Measurements from ENCODE around the gene KRT74. TPM values are rescaled to one million over a fixed set of nuclear protein-coding genes. Genes with fewer than 3 reads are reported as not detected.
A peak's percentile ranks its signal among the peaks of the same experiment; 100 is the strongest.

The KRT74 gene
- total RNA-seq, 2 experiments from 2014 or later = not detected

DNA sequence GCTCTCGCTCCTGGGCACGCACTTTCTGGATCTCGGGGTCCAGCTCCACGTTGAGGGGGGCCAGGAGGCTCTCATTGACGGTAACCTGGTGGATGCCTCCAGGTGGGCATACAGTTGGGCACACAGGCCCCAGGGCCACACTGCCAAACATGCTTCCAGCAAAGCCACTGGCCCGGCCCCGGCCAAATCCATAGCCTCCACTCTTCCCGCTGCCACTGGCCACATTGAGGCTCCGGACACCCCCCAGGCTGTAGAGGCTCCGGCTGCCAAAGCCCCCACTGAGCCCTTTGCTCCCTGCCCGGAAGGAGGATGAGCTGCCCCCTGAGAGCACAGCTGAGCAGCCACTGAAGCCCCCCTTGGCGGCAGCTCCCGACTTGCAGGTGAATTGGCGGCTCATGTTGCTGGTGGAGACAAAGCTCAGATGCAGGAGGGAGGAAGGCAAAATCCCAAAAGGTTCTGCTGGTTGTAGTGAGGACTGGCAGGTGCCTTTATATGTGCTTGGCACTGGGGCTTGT is 20.9 kb downstream of the KRT74 start, which contains the start of gene KRT71:
Gene KRT71, minus strand, starts transcription at position 465 of the 515 bp plus-strand sequence. Its CDS starts 68 bp downstream, at position 397.
- no peak for ATAC-seq (ENCODE audit: low read depth)
- no peak within 1 kb of the TSS for H3K27ac Mint-ChIP-seq
- no peak within 1 kb of the TSS for H3K4me3 Mint-ChIP-seq

DNA sequence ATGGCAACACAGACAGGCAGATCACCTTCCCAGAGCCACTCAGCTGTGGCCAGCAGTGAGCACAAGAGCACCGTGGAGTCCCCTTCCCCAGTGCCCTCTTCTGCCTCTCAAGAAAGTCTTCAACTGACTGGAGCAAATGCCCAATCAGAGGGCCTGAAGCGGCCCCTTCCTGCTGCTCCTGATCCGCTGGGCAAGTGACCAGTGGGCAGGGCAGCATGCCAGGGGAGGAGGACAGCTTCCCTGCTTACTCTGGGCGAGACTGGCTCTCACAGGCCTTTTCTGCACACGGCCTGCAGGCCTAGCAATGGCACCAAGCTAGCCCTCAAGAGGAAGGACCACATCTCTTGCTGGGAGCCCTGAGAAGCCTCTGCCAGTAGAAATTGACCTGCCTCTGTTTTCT is 21.6 kb downstream of the KRT74 start:
- Mint-ChIP-seq H3K27ac (no peak overlapping the region), H3K9me3 (no peaks in the 10 kb centered on the region), H3K4me1 (no peaks in the 10 kb centered on the region), H3K27me3 (peaks cover 3% of the 10 kb centered on the region), H3K4me3 (no peak overlapping the region), H3K36me3 (no peaks in the 10 kb centered on the region)
- no peak for DNase-seq
- POLR2A ChIA-PET = no interaction called here
- no peak for ATAC-seq (ENCODE audit: low read depth)

More for the DNA sequence above, 20.9 kb downstream of the KRT74 start, which contains the start of gene KRT71:
- DNase-seq = no peak
- Mint-ChIP-seq H3K9me3 (no peaks in the 10 kb centered on the region), H3K36me3 (no peaks in the 10 kb centered on the region), H3K4me1 (no peaks in the 10 kb centered on the region), H3K27me3 (peaks cover 3% of the 10 kb centered on the region)
- POLR2A ChIA-PET = no interaction called here

DNA sequence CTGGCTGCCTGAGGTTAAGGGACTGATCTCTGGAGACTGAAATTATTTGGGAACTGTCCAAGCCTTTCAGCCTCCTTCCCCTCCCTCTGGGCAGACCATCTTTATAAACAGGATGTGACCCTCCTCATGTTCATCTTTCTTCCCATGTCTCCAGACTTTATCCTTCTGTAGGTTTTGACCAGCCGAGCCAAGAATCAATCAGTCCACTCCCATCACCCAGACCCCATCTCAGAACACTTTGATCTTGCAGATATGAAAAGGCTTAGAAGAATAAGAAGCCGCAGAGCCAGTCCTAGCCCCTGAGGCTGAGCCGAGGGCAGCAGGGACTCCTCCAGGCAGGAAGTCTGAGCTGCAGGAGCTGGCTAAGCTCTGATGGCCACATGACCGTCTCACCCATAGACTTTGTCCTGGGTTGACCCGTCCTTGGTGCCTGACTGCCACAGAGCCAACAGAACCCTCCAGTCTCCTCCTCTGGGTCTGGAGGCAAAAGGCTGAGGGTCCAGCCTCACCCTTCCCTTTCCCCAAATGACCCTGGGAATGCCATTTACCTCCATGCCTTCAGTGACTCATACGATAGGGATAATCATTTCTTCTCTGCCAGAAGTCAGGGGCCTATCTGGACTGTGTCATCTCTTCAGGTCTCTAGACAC is 22.3 kb downstream of the KRT74 start:
- Mint-ChIP-seq H3K27ac (no peak overlapping the region), H3K27me3 (peaks cover 3% of the 10 kb centered on the region), H3K4me1 (no peaks in the 10 kb centered on the region)

DNA sequence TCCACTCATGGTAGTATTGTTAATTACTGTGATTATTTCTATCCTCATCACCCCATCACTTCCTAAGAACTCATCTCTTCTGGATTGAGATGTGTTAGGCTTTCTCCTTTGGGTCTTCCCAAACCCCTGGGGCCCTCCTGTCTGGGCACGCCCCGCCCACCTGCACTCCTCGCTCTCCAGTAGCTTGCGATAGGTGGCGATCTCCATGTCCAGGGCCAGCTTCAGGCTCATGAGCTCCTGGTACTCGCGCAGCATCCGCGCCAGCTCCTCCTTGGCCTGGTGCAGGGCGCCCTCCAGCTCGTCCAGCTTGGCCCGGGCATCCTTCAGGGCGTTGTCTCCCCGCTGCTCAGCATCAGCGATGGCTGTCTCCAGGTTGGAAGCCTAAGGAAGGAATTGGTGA is 27.5 kb downstream of the KRT74 start:
- peaks cover 5% of the 10 kb centered on the region for H3K4me1 Mint-ChIP-seq
- POLR2A ChIA-PET = no interaction called here
- no peak for ATAC-seq (ENCODE audit: low read depth)
- no peaks in the 10 kb centered on the region for H3K36me3 Mint-ChIP-seq
- H3K27ac Mint-ChIP-seq = no peak overlapping the region
- DNase-seq = no peak
- H3K9me3 Mint-ChIP-seq = no peaks in the 10 kb centered on the region
- H3K4me3 Mint-ChIP-seq = no peak overlapping the region
- H3K27me3 Mint-ChIP-seq = no peaks in the 10 kb centered on the region

More for the DNA sequence above, 22.3 kb downstream of the KRT74 start:
- ATAC-seq (ENCODE audit: low read depth) (no peak), DNase-seq (no peak)
- H3K9me3 Mint-ChIP-seq = no peaks in the 10 kb centered on the region
- POLR2A ChIA-PET = no interaction called here
- no peaks in the 10 kb centered on the region for H3K36me3 Mint-ChIP-seq
- H3K4me3 Mint-ChIP-seq = no peak overlapping the region

DNA sequence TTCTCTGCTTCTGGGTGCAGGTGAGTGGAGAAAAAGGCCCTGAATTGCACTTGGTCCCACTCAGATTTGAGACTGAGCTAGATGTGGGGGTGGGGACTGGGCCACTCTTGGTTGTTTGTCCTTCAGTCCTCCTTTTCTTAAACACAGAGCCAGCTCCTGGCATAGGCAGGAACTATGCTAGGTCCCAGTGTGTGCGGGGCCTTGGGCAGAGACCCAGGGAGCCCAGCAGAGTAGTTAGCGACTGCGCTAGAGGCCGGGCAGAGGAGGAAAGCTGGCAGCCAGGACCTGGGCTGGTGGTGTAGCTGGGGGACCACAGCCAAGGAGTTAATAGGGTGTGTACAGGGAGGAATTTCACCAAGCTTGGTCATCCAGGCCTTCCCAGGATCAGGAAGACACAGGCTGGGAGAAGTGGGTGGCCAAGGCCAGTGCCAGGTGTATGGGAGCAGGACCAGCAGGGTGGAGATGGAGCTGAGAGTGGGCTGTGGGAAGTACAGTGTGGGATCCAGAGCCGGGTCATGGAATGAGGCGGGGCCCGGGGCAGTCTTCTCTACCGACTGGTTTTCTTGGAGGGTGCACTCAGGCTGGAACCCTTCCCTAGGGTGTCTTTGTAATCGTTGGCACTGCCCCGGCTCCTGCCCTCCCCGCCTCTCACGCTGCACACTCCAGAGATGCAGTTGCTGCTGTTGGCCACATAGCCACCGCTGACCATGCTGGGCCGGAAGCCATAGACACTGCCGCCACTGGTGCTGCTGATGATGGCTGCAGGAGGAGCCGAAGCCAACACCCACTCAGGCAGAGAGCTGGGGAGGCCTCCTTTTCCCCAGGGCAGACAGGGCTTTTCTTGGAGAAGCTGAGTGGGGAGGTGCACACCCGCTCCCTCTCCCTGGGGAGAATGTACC is 29.4 kb downstream of the KRT74 start:
- peaks cover 5% of the 10 kb centered on the region for H3K4me1 Mint-ChIP-seq
- POLR2A ChIA-PET = no interaction called here
- H3K36me3 Mint-ChIP-seq = no peaks in the 10 kb centered on the region
- no peak overlapping the region for H3K4me3 Mint-ChIP-seq
- DNase-seq = no peak
- no peak overlapping the region for H3K27ac Mint-ChIP-seq
- no peak for ATAC-seq (ENCODE audit: low read depth)
- H3K27me3 Mint-ChIP-seq = no peaks in the 10 kb centered on the region
- no peaks in the 10 kb centered on the region for H3K9me3 Mint-ChIP-seq

DNA sequence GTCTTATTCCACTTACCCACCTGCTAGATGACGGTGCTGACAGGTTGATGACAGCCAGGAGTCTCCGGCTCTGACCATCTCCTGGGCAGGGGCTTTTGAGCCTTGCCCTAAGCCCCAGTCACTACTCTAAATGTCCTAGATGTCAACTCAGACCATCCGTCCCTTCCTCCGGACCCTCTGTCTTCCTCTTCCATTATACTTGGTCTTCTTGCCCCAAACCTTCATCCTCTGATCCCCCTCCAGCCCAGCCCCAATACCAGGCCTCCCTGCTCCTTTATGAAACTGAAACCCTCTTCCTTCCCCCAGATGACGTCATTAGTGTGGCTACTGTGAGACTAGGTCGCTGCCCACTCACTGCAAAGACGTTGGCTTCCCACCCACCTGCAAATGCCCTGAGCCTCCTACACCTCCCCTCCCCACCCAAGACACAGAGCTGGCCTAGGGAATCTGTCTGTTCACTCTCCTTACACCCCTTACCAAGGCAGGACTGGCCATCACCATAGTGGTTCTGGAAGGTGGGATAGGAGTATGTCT is 30.8 kb downstream of the KRT74 start:
- Mint-ChIP-seq H3K4me1 (peaks cover 5% of the 10 kb centered on the region), H3K36me3 (no peaks in the 10 kb centered on the region), H3K4me3 (no peak overlapping the region), H3K27me3 (no peaks in the 10 kb centered on the region), H3K27ac (peak overlapping the region; percentile 59), H3K9me3 (no peaks in the 10 kb centered on the region)
- POLR2A ChIA-PET = no interaction called here
- no peak for ATAC-seq (ENCODE audit: low read depth)
- no peak for DNase-seq

DNA sequence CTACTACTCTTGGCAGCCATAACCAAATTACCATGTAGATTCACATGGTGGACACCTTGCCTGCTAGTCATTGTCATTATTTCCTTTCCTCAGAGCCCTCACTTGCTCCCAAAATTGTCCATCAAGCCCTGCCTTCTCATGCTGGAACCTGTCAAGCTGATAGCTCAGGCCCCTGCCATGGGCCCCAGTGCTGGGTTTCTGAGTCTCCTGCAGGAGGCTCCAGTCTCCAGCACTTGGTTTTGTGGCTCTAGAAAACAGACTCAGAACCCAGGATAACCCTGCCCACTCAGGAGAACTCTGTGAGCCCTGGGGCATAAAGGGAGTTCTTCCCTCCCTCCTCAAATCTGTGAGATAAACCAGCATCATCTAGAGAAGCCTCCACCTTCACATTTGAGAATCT is 31.5 kb downstream of the KRT74 start:
- no peak overlapping the region for H3K27ac Mint-ChIP-seq
- POLR2A ChIA-PET = no interaction called here

DNA sequence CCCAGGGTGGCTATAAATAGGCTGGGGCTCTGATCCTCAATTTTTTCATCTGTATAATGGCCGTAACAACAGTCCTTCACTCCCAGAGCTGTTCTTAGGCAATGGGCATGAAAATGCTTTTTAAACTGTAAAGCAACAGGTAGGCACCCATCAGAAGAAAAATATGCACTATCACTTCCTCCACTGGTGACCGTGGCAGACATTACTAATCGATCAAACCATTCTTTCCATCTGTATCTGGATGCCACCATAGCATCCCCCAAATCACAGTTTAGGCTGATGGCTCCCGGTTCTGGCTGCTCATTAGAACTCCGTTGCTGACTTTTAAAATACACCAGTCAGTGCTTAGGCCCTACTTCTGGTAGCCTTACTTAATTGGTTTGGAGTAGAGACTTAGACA is 31.9 kb downstream of the KRT74 start:
- Mint-ChIP-seq H3K4me1 (peaks cover 5% of the 10 kb centered on the region), H3K27me3 (no peaks in the 10 kb centered on the region), H3K9me3 (no peaks in the 10 kb centered on the region), H3K36me3 (no peaks in the 10 kb centered on the region), H3K27ac (no peak overlapping the region), H3K4me3 (no peak overlapping the region)
- DNase-seq (no peak), ATAC-seq (ENCODE audit: low read depth) (no peak)
- POLR2A ChIA-PET = no interaction called here

More for the DNA sequence above, 31.5 kb downstream of the KRT74 start:
- H3K9me3 Mint-ChIP-seq = no peaks in the 10 kb centered on the region
- DNase-seq (no peak), ATAC-seq (ENCODE audit: low read depth) (no peak)
- H3K4me3 Mint-ChIP-seq = no peak overlapping the region
- H3K36me3 Mint-ChIP-seq = no peaks in the 10 kb centered on the region
- H3K4me1 Mint-ChIP-seq = peaks cover 5% of the 10 kb centered on the region
- no peaks in the 10 kb centered on the region for H3K27me3 Mint-ChIP-seq

DNA sequence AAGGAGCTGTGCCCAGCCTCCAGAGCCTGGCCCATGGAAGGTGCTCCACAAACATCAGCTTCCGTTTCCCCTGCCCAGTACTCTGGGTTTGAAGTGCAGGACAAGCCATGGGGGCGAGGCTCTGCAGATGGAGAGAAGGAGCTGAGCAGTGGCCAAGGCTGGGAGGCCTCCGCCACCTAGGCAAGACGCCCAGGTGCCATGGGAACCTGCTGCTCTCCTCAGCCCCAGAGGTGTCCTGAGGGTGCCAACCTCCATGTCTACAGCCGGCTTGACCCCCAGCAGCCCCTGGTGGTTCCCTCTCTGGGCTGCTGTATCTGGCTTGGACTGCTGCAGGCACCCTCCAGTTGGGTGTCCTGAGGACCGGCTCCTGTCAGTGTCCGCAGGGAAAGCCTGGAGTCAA is 33.1 kb downstream of the KRT74 start:
- POLR2A ChIA-PET = no interaction called here
- Mint-ChIP-seq H3K27ac (no peak overlapping the region), H3K27me3 (no peaks in the 10 kb centered on the region), H3K4me3 (no peak overlapping the region), H3K4me1 (peaks cover 5% of the 10 kb centered on the region), H3K9me3 (no peaks in the 10 kb centered on the region), H3K36me3 (no peaks in the 10 kb centered on the region)
- DNase-seq (no peak), ATAC-seq (ENCODE audit: low read depth) (no peak)

DNA sequence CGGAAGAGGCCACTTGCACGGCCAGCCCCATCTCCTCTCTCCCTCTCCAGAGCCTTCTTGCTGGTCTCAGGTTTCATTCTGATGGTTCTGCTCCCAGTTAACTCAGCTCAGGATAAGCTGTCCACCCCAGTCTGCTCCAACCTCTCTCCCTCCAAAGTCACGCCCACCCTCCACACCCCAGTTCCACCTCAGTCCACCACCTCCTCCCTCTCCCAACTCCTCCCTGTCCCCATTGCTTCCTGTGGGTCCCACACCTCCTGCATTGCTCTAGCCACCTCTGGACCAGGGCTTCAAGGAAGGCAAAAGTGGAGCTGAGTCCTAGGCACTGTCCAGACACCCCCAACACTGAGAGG is 33.8 kb downstream of the KRT74 start:
- DNase-seq (no peak), ATAC-seq (ENCODE audit: low read depth) (no peak)
- H3K27ac Mint-ChIP-seq = no peak overlapping the region
- H3K27me3 Mint-ChIP-seq = no peaks in the 10 kb centered on the region
- POLR2A ChIA-PET = no interaction called here
- H3K4me1 Mint-ChIP-seq = peaks cover 5% of the 10 kb centered on the region
- no peaks in the 10 kb centered on the region for H3K9me3 Mint-ChIP-seq
- no peak overlapping the region for H3K4me3 Mint-ChIP-seq
- H3K36me3 Mint-ChIP-seq = no peaks in the 10 kb centered on the region

DNA sequence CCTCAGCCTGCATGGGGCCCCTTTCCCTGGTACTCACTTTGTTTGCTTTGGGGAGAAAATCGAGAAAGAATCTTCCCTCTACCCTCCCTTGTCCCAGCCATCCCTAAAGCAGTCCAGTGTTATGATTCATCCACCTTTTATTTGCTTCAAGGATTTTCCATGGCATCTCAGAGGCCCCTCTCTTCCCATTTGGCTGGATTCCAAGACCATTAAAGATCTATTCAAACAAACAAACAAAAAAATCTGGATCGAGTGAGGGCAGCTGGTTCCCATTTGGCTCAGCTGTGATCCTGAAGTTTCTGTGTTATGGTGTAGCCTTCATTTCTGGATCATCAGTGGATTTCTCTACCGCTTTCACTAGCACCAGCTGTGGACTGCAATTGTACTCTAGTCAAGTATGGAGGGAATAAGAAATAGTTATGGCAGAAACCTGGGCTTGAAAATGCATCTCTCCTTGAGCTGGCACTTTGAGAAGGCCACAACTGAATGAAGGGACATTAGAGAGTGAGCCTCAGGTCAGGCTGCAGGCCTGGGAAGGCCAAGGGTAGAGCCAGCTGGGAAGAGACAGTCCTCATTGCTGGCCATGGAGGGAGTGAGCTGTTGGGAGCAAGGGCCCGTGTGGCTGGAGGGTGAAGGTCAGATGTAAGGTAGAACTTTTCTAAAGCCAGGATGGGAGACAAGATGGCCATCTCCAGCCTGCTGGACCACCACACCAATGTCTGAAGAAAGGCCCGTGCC is 34.4 kb downstream of the KRT74 start:
- no peak overlapping the region for H3K4me3 Mint-ChIP-seq
- H3K27ac Mint-ChIP-seq = no peak overlapping the region
- no peak for ATAC-seq (ENCODE audit: low read depth)
- no peaks in the 10 kb centered on the region for H3K36me3 Mint-ChIP-seq
- POLR2A ChIA-PET = no interaction called here
- H3K27me3 Mint-ChIP-seq = no peaks in the 10 kb centered on the region
- no peak for DNase-seq
- peaks cover 5% of the 10 kb centered on the region for H3K4me1 Mint-ChIP-seq
- H3K9me3 Mint-ChIP-seq = no peaks in the 10 kb centered on the region

DNA sequence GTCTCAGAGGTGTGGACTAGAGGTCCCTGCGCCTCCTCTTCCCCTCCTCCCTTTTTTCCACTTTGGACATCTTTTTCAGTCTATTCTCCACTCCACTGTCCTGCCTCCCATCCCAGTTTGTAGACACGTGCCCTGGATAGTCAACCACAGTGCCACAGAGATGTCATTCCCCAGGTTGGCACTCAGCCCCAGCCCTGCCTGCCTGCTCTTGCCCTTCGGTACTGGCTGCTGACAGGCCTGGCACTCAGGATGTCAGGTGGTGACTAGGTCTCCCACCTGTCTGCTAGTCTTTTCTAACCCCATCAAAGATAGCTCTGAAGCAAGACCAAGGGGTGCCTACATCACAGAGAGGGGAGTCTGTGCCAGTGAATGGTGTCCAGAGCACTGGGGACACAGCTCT is 36.5 kb downstream of the KRT74 start:
- no peak overlapping the region for H3K4me3 Mint-ChIP-seq
- ATAC-seq (ENCODE audit: low read depth) (no peak), DNase-seq (no peak)
- H3K9me3 Mint-ChIP-seq = no peaks in the 10 kb centered on the region
- no peaks in the 10 kb centered on the region for H3K4me1 Mint-ChIP-seq
- H3K36me3 Mint-ChIP-seq = no peaks in the 10 kb centered on the region
- H3K27me3 Mint-ChIP-seq = peaks cover 2% of the 10 kb centered on the region
- no peak overlapping the region for H3K27ac Mint-ChIP-seq
- POLR2A ChIA-PET = no interaction called here

DNA sequence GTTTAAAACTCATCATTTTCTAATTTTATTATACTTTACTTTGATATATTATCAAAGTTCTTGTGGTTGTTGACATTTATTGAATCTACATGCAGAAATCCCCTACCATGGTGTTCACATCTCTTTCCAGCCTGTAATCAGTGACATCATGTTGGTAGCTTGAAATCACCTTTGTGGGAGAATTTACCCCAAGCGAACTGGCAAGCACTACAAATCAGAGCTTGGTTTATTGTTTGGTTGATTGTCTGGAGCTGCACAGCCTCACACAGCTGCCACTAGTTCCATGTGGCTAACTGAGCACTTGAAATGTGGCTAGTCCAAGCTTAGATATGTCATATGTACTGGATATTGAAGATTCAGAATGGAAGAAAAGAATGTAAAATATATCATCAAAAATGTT is 38.1 kb downstream of the KRT74 start:
- ATAC-seq (ENCODE audit: low read depth) (no peak), DNase-seq (no peak)
- no peak overlapping the region for H3K27ac Mint-ChIP-seq
- POLR2A ChIA-PET = no interaction called here
- no peaks in the 10 kb centered on the region for H3K4me1 Mint-ChIP-seq
- no peaks in the 10 kb centered on the region for H3K36me3 Mint-ChIP-seq
- H3K4me3 Mint-ChIP-seq = no peak overlapping the region
- no peaks in the 10 kb centered on the region for H3K9me3 Mint-ChIP-seq
- H3K27me3 Mint-ChIP-seq = peaks cover 8% of the 10 kb centered on the region
